Central memory CD8-positive, alpha-beta T cell (primary cell): Measurements from ENCODE around the gene CS.
A peak's percentile ranks its signal among the peaks of the same experiment; 100 is the strongest.
"Not testable (repeated sequence)": the region's sequence is repeated elsewhere in the genome, so short reads cannot be mapped to it uniquely, and the experiment has no call there.

Experiments
- ATAC-seq: fragments of 150-1000 bp; cut with Tn5 transposase; replicated peaks from 2 replicates; pipeline ENCODE4 v1.10.0; 2022; ENCODE audit warnings: mild to moderate bottlenecking, moderate FRiP score, moderate number of reproducible peaks; ENCODE audit not compliant: poor library complexity, severe bottlenecking; ENCODE audit errors: extremely low read depth
- DNase-seq, 2 donors: peaks; one replicate each; pipeline ENCODE4 v3.0.0; 2021; ENCODE audit warnings: low spot score in 2 of 2
- H3K27ac Mint-ChIP-seq: one replicate; pipeline ENCODE4 v1.8.0; 2022; ENCODE audit warnings: low read depth, mild to moderate bottlenecking, moderate library complexity, mixed read lengths
- H3K27me3 Mint-ChIP-seq: one replicate; pipeline ENCODE4 v1.8.0; 2022; ENCODE audit warnings: mixed read lengths
- H3K36me3 Mint-ChIP-seq: one replicate; pipeline ENCODE4 v1.8.0; 2022; ENCODE audit warnings: mild to moderate bottlenecking, moderate library complexity, mixed read lengths; ENCODE audit not compliant: insufficient read depth
- H3K4me1 Mint-ChIP-seq: one replicate; pipeline ENCODE4 v1.8.0; 2022; ENCODE audit warnings: mixed read lengths
- H3K4me3 Mint-ChIP-seq: one replicate; pipeline ENCODE4 v1.8.0; 2022; ENCODE audit warnings: mild to moderate bottlenecking, moderate library complexity, mixed read lengths
- H3K9me3 Mint-ChIP-seq: one replicate; pipeline ENCODE4 v1.8.0; 2022; ENCODE audit warnings: mixed read lengths

CS gene

DNA sequence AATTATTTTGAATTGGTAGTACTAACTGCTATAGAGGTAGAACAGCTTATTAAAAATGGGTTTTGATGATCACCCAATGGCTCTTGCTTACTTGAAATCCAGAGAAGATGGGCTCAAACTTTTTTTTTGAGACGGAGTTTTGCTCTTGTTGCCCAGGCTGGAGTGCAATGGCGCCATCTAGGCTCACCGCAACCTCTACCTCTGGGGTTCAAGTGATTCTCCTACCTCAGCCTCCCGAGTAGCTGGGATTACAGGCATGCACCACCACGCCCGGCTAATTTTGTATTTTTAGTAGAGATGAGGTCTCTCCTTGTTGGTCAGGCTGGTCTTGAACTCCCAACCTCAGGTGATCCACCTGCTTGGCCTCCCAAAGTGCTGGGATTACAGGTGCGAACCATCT is 37.2 kb downstream of the CS start:
- not testable (repeated sequence) for H3K27me3 Mint-ChIP-seq, H3K9me3 Mint-ChIP-seq, H3K27ac Mint-ChIP-seq, H3K4me3 Mint-ChIP-seq, DNase-seq, ATAC-seq
- peaks cover 27% of the 10 kb centered on the region for H3K4me1 Mint-ChIP-seq
- peaks cover 16% of the 10 kb centered on the region for H3K36me3 Mint-ChIP-seq

DNA sequence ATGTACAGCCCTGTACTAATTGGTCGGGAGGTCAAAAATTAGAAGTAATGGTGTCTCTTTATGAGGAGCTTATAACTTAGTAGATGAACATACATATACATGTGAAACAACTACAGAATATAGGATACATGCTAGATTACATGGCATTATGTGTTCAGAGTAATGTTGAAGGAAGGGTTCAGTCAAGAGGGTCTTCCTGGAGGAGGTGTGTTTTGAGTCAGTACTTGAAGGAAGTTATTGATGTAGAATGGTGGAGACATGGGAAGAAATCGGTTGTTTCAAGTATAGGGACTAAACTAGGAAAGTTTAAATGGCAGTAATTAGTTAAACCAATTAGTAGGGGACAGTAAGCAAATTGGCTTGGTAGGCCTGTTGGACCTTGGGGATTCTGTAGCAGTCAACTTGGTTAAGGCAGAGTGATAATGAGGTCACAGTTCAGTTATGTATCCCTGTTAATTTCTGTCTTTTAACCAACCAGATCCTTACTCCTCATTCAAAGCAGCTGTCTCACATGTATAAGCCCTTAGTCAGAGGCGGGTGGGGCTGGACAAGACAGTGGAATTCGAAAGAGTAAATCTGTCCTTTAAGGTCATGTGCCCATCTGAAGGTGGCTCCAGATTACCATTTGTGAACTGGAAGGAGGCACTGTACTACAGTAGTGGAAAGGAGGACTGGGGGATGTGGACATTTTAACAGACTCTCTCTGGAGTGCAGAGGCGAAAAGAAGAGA is 38.5 kb downstream of the CS start:
- Mint-ChIP-seq H3K27ac (no peak overlapping the region), H3K27me3 (no peaks in the 10 kb centered on the region), H3K9me3 (no peaks in the 10 kb centered on the region), H3K4me3 (no peak overlapping the region), H3K4me1 (peaks cover 21% of the 10 kb centered on the region), H3K36me3 (peaks cover 17% of the 10 kb centered on the region)
- ATAC-seq (no peak), DNase-seq (no peak)

DNA sequence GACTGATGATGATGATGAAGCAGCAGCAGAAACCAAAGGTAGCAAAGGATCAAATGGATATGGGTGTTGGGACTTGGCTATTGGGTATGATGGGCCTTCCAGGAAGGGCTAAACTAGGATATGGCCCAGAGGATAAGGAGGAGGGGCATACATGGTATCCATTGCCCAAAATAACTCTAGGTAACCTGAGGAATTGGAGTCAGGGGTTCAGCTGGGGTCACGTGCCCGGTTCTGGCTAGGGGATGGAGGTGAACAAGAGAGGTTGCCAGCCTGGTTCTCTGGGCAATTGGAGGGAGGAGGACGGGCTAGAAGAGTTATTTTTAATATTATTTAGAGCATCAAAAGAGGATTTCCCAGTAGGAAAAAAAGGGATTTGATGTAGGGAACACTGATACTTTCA is 39.2 kb downstream of the CS start:
- DNase-seq (no peak), ATAC-seq (no peak)
- H3K27ac Mint-ChIP-seq: no peak overlapping the region
- no peaks in the 10 kb centered on the region for H3K9me3 Mint-ChIP-seq
- no peaks in the 10 kb centered on the region for H3K27me3 Mint-ChIP-seq
- no peak overlapping the region for H3K4me3 Mint-ChIP-seq
- H3K36me3 Mint-ChIP-seq: peaks cover 16% of the 10 kb centered on the region
- peaks cover 21% of the 10 kb centered on the region for H3K4me1 Mint-ChIP-seq

- H3K4me3 Mint-ChIP-seq: no peak overlapping the region
Observed at GRCh38 chr12:56260380-56260779, 39.8 kb downstream of the CS start.

DNA sequence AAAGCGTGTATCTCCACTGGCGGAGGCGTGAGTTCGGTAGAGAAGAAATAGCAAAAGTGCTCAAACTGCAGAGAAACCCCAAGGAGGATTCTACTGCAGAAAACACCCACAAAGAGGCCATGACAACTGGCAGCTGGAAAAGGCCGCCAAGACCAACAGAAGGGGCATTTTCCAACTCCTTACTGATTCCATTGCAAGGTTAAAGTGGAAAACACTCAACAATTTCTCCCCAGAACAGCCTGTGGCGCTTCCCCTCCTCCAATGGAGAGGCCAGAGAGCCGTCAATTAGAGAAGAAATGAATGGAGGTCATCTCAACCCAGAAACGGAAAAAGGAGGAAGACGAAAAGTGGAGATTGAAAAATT is 41.3 kb downstream of the CS start:
- no peaks in the 10 kb centered on the region for H3K27me3 Mint-ChIP-seq
- ATAC-seq (no peak), DNase-seq (no peak)
- peaks cover 29% of the 10 kb centered on the region for H3K4me1 Mint-ChIP-seq
- H3K36me3 Mint-ChIP-seq: peaks cover 26% of the 10 kb centered on the region
- peak overlapping the region; percentile 85 for H3K27ac Mint-ChIP-seq
- no peaks in the 10 kb centered on the region for H3K9me3 Mint-ChIP-seq
- peak overlapping the region; percentile 96 for H3K4me3 Mint-ChIP-seq

More at GRCh38 chr12:56260380-56260779, 39.8 kb downstream of the CS start:
- H3K27me3 Mint-ChIP-seq: no peaks in the 10 kb centered on the region
- peaks cover 22% of the 10 kb centered on the region for H3K4me1 Mint-ChIP-seq
- peaks cover 18% of the 10 kb centered on the region for H3K36me3 Mint-ChIP-seq
- ATAC-seq (no peak), DNase-seq (no peak)
- no peaks in the 10 kb centered on the region for H3K9me3 Mint-ChIP-seq
- no peak overlapping the region for H3K27ac Mint-ChIP-seq

DNA sequence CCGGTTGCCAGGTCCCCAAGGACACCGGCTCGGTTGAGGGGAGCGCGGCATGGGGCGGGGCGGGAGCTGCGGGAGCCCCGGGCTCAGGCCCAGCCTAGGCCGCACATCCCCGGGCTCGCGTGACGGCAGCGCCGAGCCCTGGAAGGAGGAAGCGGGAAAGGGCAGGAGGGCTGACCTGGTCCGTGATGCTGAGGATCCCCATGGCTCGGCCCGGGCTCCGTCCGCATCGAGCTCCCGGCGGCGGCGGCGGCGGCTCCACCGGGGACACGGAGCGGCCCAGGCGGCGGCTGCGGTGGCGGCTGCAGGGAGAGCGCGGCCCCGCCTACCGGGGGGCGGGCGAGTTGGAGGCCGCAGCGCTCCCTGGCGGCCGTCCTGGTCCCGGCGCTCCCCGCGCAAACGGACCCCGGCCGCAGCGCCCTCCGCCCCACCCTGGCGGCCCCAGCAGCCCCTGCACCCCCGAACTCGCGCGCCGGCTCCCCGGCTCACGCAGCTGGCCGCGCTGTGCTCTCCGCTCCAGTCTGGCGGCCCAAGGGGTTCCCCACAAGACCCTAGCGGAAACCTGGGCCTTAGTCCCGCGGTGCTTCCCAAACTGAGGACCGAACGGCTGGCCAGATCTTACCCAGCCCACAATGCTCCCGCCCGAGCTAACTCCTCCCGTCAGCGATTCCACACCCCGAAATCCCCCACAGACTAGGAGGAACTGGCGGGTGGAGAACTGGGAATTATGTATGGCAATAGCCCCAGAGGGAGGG is 41.9 kb downstream of the CS start, which contains the start of gene ANKRD52:
Gene ANKRD52, minus strand, starts transcription at position 317 of the 752 bp plus-strand sequence. Its CDS starts 115 bp downstream, at position 202.
- H3K27me3 Mint-ChIP-seq: no peaks in the 10 kb centered on the region
- H3K27ac Mint-ChIP-seq: peak within 1 kb of the TSS; percentile 85
- peak; percentile 61 to 69 for DNase-seq
- no peaks in the 10 kb centered on the region for H3K9me3 Mint-ChIP-seq
- H3K4me1 Mint-ChIP-seq: peaks cover 29% of the 10 kb centered on the region
- H3K36me3 Mint-ChIP-seq: peaks cover 31% of the 10 kb centered on the region
- peak within 1 kb of the TSS; percentile 96 for H3K4me3 Mint-ChIP-seq
- ATAC-seq: peak; percentile 89

- peak; percentile 19 for ATAC-seq
- DNase-seq: no peak
- H3K27ac Mint-ChIP-seq: peak overlapping the region; percentile 76
- H3K27me3 Mint-ChIP-seq: no peaks in the 10 kb centered on the region
- H3K36me3 Mint-ChIP-seq: peaks cover 38% of the 10 kb centered on the region
- no peaks in the 10 kb centered on the region for H3K9me3 Mint-ChIP-seq
- H3K4me1 Mint-ChIP-seq: peaks cover 29% of the 10 kb centered on the region
- H3K4me3 Mint-ChIP-seq: peak overlapping the region; percentile 96
Observed at GRCh38 chr12:56257491-56258067, 42.6 kb downstream of the CS start.

- Mint-ChIP-seq H3K27me3 (no peaks in the 10 kb centered on the region), H3K4me1 (peaks cover 29% of the 10 kb centered on the region), H3K9me3 (no peaks in the 10 kb centered on the region), H3K27ac (peak overlapping the region; percentile 76), H3K4me3 (peak overlapping the region; percentile 96), H3K36me3 (peaks cover 40% of the 10 kb centered on the region)
- ATAC-seq (no peak), DNase-seq (no peak)
Observed at GRCh38 chr12:56257071-56257470, 43.1 kb downstream of the CS start.

DNA sequence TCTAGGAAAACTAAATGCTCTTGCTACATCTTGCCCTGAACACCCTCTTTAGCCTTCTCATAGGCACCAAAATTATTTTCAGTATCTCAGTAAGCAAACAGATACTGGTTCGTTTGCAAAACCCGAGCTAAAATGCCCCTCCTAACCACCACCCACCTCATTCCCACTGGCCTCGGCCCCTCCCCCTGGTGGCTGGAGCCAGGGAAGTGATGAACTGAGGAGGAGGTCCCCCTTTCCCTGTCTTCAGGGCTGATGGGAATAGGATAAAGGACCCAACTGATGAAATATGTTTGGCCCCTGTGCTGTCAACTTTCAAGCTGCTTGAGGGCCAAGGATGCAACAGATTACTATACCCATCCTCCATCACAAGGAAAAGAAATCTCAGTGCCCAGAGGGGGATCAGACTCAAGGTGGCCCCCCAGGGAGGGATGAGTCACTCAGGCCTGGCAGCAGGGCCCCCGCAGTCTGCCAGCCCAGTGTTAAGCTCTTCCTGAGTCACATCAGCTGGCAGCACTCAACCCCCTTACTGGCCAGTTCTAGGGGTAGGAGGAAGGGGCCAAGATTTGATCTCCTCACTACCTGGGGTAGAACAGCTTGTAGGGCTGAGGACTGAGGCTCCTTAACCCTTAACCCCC is 43.7 kb downstream of the CS start:
- ATAC-seq: no peak
- H3K27ac Mint-ChIP-seq: peak overlapping the region; percentile 76
- no peaks in the 10 kb centered on the region for H3K27me3 Mint-ChIP-seq
- no peaks in the 10 kb centered on the region for H3K9me3 Mint-ChIP-seq
- peaks cover 29% of the 10 kb centered on the region for H3K4me1 Mint-ChIP-seq
- H3K36me3 Mint-ChIP-seq: peaks cover 44% of the 10 kb centered on the region
- DNase-seq: no peak
- peak overlapping the region; percentile 96 for H3K4me3 Mint-ChIP-seq

- Mint-ChIP-seq H3K4me1 (peaks cover 29% of the 10 kb centered on the region), H3K27ac (no peak overlapping the region), H3K36me3 (peaks cover 47% of the 10 kb centered on the region), H3K27me3 (no peaks in the 10 kb centered on the region), H3K4me3 (peak overlapping the region; percentile 96), H3K9me3 (no peaks in the 10 kb centered on the region)
- DNase-seq (no peak), ATAC-seq (no peak)
Observed at GRCh38 chr12:56255671-56256070, 44.5 kb downstream of the CS start.

DNA sequence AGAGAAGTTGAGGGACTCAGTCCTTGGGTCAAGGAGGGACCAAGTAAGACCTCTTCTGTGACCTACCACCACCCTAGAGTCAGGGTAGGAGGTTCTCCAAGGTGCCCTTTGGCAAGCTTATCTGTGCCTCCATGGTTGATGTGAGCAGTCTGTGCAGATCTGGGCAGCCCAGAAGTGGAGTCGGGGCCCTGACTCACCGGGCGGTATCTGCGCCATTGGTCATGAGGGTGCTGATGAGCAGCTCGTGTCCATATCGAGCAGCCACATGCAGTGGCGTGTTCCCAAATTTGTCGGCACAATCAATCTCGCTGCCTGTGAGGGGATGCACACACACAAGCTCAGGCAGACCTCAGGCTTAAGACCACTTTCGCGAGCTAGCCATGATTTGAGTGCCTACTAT is 47.0 kb downstream of the CS start:
- Mint-ChIP-seq H3K27me3 (no peaks in the 10 kb centered on the region), H3K36me3 (peaks cover 50% of the 10 kb centered on the region), H3K27ac (no peak overlapping the region), H3K4me3 (no peak overlapping the region), H3K9me3 (no peaks in the 10 kb centered on the region), H3K4me1 (peaks cover 20% of the 10 kb centered on the region)
- DNase-seq (no peak), ATAC-seq (no peak)

DNA sequence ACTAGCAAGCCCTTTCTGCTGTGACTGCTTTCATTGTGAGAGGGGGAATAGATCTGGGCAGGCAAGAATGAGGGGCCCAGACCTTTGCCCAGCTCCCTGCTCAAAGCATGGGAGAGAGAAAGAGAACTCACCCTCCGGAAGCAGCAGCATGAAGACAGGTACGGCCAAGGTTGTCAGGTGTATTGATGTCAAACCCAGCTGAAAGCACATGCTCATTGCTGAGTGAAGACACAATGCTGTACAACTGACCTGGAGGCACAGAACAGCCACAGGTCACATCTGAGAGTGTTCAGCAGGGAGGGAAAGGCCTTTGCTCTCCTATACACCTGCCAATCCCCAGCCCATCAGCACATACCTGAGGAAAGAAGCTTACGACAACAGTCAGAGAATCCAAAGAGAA is 47.5 kb downstream of the CS start:
- no peak overlapping the region for H3K4me3 Mint-ChIP-seq
- peaks cover 20% of the 10 kb centered on the region for H3K4me1 Mint-ChIP-seq
- no peak overlapping the region for H3K27ac Mint-ChIP-seq
- no peaks in the 10 kb centered on the region for H3K9me3 Mint-ChIP-seq
- H3K36me3 Mint-ChIP-seq: peaks cover 50% of the 10 kb centered on the region
- H3K27me3 Mint-ChIP-seq: no peaks in the 10 kb centered on the region
- no peak for DNase-seq
- no peak for ATAC-seq
